NCI-H748 (cell line): ENCODE data around the gene NOD1.
A peak's percentile ranks its signal among the peaks of the same experiment; 100 is the strongest.
"Not testable (repeated sequence)": the region's sequence is repeated elsewhere in the genome, so short reads cannot be mapped to it uniquely, and the experiment has no call there.

Experiments used
- DNase-seq: peaks from one replicate; lab custom pipeline; 2025; ENCODE audit not compliant: unreplicated experiment; lab: John Stamatoyannopoulos, UW

Gene NOD1

DNA sequence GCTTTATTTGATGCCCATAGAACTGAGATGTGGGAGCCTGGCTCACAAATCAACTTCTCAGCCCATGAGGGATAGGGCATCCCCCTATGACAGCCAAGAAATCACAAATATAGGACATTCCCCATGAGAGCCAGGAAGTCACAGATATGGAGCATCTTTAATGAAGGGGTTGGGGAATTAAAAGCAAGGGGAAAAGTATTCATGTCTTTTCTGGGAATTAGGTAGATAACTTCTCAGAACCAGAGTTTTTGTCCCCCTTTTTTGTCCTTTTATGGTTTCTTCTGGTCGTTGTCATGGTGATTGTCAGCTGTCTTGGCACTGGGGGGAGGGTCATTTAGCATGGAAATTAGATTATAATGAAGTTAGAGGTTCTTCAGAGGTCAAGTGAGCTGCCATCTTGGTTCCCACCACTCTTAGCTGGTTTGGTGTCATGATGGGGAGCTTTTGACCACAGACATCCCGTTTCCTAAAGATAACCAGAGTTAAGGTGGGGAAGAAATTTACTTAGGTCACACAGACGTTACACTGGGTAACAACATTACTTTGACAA, 56.9 kb downstream of the NOD1 start:
- DNase-seq, result no peak

DNA sequence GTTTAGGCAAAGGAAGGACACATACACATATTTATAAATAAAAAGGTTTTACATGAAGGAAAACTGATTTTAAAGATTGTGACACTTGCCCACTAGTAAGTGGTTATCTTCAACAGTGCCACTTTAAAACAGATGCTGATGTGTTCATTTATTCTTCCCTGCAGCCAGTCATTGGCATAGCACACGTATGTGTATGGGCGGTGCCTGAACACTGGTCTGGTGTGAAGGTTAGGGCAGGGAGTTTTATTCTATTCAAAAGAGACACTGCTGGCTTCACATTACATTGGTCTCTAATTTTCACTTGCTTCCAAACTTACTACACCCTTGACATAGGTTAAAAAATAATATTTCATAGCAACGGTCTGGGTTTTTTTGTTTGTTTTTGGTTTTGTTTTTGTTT, 57.9 kb downstream of the NOD1 start:
- no peak for DNase-seq

DNA sequence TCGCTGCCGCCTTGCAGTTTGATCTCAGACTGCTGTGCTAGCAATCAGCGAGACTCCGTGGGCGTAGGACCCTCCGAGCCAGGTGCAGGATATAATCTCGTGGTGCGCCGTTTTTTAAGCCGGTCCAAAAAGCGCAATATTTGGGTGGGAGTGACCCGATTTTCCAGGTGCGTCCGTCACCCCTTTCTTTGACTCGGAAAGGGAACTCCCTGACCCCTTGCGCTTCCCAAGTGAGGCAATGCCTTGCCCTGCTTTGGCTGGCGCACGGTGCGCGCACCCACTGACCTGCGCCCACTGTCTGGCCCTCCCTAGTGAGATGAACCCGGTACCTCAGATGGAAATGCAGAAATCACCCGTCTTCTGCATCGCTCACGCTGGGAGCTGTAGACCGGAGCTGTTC, 58.5 kb downstream of the NOD1 start:
- DNase-seq, result not testable (repeated sequence)

DNA sequence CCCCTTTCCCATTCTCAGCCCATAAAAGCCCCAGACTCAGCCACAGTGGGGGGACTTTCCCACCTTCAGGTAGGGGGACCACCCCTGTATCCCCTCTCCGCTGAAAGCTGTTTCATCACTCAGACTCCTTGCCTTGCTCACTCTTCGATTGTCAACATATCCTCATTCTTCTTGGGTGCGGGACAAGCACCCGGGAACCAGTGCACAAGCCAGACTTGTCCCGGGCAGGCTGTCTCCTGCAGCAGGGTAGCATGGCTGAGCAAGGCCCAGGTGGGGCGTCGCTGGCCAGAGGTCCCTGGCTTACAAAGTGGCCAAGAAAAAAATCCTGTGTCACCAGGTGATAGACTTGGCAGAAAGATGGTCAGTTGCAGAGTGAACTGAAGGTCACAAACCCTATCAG, 64.7 kb downstream of the NOD1 start:
- no peak for DNase-seq

DNA sequence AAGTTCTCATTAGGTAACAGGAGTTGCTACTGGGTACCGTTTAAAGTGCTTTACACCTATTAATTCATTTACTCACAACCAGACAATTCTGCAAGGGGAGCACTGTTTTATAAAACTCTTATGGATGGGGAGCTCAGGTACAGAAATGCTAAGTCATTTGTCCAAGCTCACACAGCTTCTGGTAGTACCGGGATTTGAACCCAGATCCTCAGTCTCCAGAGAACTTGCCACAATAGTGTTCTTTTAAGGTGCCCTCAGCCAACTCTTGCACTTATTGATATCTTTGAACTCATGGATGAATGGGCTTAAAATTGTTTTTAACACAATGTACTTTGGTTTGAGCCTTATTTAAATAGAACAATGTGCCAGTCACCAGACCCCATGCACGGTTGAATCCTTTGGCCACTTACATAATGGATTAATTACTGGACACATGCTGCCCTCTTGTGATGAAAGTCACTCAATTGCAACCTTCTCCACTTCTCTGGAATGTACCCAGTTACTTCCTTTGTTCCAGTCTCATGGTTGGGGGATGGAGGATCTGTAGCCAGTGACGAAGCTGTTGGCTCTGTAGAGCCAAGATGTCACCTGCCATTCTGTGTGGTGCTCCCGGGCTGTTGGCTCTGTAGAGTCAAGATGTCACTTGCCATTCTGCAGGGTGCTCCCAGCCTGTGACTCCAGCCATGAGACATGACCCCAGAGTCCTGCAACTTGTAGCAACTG, 65.6 kb downstream of the NOD1 start:
- peak; percentile 47 for DNase-seq

DNA sequence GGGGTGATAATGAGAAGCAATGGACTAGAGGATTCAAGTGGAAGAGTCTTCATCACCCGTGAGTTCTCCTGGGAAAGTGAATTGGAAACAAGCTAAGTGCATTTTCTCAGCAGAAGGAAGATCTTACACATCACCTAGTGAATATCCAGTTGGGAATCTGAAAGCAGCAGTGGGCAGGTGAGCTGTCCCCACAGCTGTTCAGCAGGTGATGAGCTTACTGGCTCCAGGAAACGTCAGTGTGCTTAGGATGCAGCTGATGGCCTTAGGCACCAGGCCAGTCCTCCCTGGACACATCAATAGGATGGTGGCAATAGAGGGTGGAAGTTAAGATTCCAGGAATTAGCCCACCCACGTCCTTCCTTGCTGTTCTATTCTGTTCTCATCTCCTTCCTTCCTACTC, 66.7 kb downstream of the NOD1 start:
- DNase-seq, result no peak

DNA sequence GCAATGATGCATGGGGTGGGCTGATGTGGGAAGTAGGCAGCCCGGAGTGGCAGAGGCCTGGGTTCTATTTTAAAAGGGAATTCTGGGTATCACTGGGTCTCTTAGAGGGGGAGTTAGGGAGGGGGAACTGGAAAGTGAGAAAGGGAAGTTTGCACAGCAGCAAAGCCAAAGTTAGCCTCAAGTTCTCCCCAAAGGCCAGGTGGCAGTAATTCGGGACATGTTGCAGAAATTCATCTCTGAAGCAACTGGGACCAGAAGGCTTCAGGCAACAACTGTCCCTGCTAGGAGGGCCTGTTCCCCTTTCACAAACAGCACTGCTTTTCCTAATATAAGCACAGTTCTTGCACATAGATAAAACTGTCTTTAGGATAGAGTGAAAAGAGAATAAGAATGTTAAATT, 67.4 kb downstream of the NOD1 start:
- no peak for DNase-seq

DNA sequence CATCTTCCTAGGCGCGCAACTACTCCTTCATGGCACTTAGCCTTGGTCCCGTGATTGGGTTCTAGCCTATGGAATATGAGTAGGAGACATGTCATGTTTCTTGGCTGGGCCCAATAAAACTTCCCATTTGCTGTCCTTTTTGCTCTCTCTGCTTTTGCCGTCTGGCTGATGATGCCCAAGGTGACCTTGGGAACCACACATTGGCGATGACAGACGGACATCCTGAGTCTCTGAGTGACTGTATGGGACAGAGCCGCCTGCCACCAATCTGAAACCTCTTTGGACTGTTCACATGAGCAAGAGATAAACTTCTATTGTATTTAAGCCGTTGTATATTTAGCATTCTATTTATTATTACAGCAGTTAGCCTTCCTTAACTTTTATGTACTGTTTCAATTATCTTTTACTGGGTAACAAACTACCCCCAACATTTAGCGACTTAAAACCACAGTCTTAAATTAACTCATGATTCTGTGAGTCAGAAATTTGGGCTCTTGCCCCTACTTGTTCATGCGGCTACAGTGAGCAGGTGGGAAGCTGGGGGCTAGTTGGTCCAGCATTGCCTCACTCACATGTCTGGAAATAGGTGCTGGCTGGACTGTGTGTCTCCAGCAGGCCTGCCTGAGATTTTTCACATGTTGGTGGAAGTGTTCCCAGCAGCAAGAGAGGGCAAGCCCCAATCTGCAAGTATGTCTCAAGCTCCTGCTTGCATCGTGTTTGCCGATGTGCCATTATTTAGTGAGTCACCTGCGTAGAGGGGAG, 71.7 kb downstream of the NOD1 start:
- no peak for DNase-seq

DNA sequence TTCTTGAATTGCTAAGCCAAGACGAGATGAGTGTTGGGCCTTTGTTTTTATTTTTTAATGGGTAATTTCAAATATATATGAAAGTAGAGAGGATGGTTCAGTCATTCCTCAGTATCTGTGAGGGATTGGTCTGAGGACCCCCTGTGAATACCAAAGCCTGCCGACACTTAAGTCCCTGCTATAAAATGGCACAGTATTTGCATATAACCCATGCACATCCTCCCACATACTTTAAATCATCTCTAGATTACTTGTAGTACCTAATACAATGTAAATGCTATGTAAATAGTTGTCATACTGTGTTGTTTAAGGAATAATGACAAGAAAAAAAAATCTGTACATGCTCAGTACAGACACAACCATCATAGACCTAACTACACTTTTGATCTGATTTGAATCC, 73.4 kb downstream of the NOD1 start:
- DNase-seq, result no peak

DNA sequence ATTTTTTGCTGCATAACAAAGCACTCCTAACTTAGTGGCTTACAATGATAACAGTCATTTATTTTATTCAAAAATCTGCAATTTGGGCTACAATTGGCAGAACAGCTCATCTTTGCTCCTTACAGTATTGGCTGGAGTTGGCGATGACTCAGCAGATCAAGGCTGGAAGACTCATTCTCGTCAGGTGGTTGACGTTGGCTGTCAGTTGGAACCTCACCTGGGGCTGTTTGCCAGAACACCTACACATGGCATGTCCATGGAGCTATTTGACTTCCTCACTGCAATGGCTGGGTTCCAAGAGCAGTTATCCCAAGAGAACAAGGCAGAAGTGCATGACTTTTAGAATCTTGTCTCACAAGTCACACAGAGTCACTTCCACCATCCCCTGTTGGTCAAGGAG, 75.1 kb downstream of the NOD1 start:
- no peak for DNase-seq

DNA sequence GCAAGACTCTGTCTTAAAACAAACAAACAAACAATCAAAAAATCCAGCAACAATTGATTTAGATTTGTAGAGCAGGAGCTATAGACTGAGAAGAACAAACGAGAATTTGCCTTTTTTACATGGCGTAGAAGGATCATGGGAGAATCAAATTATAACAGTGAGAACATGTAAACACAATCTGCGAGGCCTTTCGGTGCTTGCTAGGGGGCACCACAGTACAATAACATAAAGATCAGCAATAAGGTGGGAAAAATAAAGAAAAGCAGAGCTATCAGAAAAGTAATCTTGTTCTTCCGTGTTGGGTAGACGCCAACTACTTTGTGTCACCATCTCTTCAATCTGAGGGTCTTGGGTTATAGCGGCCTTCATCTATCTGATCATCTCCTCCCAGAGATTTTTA, 82.2 kb downstream of the NOD1 start:
- peak; percentile 22 for DNase-seq

DNA sequence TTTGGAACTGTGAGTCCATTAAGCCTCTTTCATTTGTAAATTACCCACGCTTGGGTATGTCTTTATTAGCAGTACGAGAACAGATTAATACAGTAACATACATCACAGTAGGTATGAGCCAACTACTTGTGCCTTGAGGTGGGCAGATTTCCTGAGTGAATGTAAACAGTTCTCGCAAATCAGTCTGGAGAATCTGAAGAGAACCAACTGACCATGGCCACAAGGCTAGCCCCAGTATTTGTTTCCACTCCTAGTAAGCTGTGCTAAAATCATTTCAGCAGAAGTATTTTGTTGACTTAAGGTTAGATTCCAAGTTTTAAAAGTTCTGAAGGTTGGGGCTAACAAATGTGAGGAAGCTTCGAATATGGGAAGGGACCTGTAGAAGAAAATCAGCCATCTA, 82.9 kb downstream of the NOD1 start:
- DNase-seq, result no peak

DNA sequence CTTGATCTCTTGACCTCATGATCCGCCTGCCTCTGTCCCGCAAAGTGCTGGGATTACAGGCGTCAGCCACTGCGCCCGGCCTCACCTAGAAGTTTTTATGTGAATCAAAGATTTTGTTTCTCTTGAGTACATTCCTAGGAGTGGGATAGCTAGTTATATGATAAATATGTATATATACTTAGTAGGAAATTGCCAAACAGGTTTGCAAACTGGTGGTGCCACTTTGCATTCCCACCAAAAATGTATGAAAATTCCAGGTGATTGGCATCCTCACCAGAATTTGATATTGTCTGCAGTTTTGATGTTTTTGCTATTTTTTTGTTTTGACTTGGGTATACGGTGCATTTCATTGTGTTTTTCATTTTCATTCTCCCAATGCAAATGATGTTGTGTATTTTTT, 86.8 kb downstream of the NOD1 start:
- DNase-seq, result no peak

DNA sequence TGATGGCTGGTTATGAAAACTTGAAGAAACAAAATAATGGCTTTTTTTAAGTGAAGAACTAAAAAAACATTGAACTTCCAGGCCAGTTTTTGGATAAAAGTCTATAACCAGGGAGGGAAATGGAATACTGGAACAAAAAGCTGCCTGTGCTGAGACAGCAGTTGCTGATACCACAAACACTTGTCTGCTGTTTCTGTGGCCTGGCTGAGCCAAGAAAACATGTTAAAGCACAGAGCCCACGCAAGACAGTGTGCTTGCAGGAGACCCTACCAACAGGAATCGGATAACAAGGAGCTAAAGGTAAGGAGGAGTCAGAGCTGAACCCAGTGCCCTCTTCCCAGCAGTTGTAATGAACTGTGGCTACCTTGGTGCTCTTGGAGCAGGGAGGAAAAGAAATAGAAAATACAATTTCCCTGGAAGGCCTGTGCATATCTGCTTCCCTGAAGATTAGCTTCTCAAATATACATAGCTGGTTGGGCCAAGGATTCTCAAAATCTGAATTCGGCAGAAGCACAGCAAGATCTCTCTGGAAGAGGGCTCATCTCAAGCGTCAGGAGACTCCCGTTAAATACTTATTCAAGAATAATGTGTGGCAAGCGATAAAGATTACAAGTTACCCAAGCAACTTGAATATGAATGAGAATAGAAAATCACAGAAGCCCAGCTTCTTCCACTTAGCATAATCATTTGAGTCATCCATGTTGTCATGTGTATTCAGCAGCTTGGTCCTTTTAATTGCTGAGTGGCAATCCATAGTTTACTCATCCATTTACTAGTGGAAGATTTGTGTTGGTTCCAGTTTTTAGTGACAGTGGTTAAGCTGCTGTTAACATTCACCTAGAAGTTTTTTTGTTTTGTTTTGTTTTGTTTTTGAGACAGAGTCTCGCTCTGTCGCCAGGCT, 87.6 kb downstream of the NOD1 start:
- DNase-seq, result no peak

DNA sequence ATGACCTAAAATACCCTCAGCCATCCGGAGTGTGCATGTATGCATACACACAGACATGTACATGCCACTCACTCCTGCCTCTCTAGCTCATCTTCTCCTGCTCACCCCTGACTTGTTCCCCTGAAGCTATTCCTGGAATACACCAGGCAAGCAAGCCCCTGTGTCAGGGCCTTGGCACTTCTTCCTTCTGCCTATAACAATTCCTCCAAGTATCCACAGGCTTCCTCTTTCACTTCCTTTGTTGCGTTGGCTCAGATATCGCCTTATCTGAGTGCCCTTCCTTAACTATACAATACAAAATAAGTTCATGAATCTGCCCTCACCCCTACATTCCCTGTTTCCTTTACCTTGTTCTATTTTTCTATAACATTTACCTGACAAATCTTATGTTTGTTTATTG, 88.8 kb downstream of the NOD1 start:
- no peak for DNase-seq

DNA sequence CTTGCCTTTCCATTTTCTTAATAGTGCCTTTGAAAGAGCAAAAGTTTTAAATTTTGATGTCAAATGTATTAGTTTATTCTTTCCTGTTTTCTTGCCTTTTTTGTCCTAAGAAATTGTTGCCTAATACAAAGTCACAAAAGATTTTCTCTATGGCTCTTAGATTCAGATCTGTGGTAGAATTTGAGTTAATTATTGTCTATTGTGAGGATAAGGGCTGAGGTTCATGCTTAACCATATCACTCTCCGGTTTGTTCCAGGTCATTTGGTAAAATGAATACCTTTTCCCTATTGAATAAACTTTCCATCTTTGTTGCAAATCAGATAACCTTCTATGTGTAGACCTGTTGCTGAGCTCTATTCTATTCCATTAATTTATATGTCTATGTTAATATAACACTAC, 96.0 kb downstream of the NOD1 start:
- DNase-seq, result no peak

DNA sequence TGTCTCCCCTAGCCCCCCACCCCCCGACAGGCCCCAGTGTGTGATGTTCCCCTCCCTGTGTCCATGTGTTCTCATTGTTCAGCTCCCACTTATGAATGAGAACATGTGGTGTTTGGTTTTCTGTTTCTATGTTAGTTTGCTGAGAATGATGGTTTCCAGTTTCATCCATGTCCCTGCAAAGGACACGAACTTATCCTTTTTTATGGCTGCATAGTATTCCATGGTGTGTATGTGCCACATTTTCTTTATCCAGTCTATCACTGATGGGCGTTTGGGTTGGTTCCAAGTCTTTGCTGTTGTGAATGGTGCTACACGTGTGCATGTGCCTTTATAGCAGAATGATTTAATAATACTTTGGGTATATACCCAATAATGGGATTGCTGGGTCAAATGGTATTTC, 97.8 kb downstream of the NOD1 start:
- not testable (repeated sequence) for DNase-seq

DNA sequence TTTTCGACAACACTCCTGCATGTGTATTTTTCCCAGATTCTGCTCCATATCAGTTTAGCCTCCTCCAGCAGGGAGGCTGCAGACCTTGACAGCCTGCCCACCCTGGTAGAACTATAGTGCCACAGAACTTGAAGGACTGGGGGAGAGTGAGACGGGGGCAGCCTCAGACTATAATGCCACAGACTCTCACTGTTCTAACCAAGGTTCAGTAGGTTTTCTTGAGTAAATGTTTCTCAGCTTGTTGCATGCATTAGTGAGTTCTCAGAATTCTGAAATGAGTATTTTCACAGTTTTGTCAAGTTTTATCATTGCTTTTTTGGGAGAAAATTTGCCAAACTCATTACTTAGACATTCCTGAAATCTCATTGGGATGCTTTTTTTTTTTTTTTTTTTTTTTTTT, 98.3 kb downstream of the NOD1 start:
- DNase-seq, result no peak

DNA sequence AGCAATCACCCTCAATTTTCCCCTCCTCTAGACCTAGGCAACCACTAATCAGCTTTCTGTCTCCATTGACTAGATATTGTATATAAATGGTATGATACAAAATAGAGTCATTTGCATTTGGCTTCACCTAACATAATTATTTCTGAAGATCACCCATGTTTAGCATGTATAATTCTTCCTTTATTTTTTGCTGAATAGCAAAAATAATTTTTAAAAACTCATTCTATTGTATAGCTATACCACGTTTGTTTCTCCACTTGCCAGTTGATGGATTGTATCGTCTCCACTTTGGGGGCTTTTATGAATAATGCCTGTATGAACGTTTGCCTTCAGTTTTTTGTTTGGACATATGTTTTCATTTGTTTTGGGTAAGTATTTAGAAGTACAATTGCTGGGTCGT, 98.8 kb downstream of the NOD1 start:
- DNase-seq, result no peak

DNA sequence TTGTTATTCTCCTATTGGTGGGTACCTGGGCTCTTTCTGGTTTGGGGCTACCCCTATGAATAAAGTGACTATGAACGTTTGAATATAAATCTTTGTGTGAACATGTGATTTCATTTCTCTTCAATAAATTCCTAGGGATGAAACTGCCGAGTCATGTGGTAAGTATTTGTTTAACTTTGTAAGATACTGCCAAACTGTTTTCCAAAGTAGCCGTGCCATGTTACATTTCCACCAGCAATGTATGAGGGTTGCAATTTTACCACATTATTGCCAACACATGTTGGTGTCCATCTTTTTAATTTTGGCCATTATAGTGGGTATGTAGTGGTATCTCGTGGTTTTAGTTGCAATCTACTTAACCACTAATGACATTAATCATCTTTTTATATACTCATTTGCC, 99.5 kb downstream of the NOD1 start:
- no peak for DNase-seq

DNA sequence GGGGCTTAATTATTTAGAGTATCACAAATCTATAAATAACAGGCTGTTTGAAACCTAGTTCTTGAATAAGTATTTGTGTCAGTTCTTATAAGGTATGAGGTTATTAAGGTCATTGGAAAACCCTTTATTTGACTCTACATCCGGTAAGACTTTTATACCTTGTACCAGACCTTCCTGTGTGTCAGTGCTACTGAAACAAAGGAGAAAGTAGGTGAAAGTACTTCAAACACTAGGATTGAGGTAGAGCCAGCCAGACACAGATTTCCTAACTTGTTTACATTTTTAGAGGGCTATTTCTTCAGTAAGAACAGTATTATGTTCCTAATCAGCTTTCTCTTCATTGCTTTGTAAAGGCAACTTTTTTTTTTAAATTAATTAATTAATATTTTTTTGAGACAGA, 100.3 kb downstream of the NOD1 start:
- no peak for DNase-seq
